Activated T-cell treated with anti-CD3 and anti-CD28 coated beads for 1 hour (primary cell): Measurements from ENCODE around the gene LGALS9.

ENCODE experiments used
- DNase-seq: peaks from one replicate; pipeline ENCODE4 v3.0.0-alpha.2; 2020; ENCODE audit warnings: low read depth

The LGALS9 gene

GRCh38 chr17:27630607-27631410, at the start of gene LGALS9:
LGALS9 (plus strand) TSS chr17:27631188; CDS start chr17:27631266, 78 bp downstream.
- no peak for DNase-seq

GRCh38 chr17:27582696-27583095, 48.3 kb upstream of the LGALS9 start:
- no peak for DNase-seq

DNA sequence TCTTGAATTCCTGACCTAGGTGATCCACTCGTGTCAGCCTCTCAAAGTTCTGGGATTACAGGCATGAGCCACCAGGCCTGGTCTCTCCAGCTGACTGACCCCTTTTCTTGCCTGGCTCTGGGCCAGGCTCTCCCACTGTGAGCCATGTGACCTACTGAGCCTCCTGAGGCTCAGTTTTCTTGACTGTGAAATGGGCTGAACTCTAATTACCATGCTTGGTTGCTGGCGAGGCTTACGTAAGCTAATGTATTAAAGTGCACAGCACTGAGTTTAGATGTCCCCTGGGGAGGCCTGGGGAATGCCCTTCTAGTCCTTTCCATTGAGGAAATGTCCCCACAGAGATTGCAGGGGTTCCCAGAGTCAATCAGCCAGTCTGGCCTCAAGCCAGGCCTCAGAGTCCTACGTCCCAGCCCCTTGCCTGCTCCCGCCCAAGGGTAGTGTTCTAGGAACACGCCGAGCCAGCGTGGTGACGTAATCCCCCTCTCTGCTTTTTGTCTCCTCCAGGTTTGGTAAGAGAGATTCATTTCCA, 45.8 kb upstream of the LGALS9 start:
- no peak for DNase-seq

DNA sequence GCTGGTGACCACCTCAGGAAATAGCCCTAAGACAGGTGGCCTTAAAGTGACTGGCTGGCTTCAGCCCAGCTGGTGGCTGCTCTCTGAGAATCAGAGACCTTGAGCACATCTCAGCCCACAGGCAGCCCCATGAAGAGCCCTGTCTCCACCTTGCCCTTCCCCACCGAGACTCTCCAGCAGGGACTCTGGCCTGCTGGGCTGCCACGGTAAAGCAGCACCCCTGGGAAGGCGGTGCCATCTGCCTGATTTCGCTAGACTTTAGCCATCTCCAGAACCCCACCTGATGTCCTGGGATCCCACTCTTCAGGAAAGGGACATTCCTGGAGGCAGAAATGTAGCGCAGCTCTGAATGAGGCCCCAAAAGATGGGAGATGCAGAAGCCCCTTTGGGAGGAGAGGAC, 45.2 kb upstream of the LGALS9 start:
- no peak for DNase-seq

GRCh38 chr17:27586203-27586721, 44.7 kb upstream of the LGALS9 start:
- no peak for DNase-seq

DNA sequence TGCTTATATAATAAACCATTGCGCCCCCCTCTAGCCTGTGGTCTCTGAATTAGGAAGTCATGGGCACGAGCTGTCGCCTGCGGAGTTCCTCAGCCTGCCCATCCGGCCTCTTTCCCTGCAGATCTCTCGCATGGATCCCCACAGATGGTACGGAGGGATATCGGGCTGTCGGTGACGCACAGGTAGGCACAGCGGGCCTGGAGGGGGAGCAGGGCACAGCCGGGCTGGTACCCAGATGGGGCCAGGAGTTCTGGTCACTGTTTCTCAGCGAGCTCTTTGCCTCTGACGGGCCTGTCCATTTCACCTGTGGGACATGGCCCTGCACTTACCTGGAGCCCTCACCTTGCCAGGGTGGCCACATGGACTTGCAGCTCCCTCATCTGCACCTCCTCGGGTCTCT, 42.6 kb upstream of the LGALS9 start:
- DNase-seq = no peak

GRCh38 chr17:27590864-27591263, 40.1 kb upstream of the LGALS9 start:
- no peak for DNase-seq

DNA sequence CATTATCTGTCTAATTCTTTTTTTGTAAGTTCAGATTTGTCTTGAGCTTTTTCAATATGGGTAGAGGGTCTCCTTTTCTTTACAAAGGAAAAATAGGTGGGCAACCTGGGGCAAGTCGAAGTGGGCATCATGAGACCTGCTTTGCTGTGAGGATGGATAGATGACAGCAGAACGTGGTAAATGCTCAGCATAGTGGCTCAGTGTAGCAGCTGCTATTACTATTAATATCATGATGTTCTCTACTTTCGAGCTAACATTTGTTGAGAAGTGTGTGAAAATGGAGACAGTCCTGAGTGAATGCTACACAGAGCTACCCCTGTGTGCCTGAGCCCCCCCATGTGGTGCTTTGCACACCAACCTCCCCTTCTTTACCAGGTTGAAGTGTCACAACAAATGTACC, 39.0 kb upstream of the LGALS9 start:
- no peak for DNase-seq

DNA sequence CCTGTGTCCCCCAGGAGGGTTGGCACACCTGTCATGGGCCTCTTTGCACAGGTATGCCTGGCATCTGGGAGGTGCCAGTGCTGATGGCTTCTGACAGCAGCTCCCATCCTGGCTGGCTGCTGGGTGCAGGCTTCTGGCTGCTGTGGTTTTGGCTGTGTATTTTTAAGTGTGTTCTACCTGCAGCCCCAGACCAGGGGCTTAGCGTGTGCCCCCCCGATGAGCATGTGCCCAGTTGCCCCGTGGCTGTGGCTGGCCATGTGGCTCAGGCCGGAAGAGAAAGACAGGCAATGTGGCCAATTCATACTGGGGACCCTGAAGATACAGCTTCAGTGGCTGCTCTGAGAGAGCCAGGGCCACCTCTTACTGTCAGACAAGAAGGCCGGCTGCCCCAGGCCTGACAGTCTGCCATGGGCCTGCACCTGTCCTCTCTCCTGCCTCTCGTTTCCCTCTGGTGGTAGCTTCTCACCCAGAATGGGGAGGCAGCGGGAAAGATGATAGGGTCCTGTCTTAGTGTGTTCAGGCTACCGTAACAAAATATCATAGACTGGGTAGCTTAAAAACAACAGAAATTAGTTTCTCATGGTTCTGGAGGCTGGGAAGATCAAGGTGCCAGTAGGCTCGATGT, 37.6 kb upstream of the LGALS9 start:
- no peak for DNase-seq

- no peak for DNase-seq
Observed at GRCh38 chr17:27593857-27594255, 37.1 kb upstream of the LGALS9 start.

DNA sequence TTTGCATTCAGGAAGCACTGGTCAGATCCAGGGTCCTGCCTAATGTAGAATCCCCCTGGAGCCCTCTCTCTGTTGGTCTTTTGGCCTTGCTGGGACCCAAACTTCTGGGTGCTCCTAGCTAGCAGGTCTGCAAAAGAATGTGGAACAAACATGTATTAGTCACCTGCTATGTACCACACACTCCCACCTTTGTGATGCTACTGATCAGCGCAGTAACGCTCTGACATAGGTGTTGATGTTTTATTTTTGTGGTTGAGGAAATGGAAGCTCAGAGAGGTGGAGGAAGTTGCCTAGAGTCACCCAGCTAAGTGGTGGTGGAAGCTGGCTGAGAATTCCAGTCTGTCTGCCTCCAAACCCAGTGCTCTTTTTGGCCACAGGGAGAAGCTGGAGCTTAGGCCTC, 35.8 kb upstream of the LGALS9 start:
- DNase-seq = no peak

DNA sequence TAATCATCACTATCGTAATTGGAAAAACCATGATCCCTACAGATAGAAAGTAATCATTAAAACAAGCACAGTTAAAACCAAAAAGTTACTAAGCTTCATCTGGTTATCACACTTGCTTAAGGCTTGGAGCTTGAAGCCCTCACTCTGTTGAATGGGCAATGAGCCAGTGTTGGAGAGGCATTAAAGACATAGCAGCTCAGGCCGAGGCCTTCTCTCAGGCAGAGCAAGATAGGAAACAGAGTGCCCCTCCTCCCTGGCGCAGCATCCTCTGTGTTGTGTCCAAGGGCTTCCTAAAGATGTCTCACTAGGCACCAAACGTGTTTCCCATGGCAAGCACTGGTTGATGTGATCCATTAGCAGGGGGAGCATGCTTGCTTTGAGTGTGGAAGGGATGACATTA, 34.9 kb upstream of the LGALS9 start:
- DNase-seq = no peak

GRCh38 chr17:27596566-27597187, 34.3 kb upstream of the LGALS9 start:
- no peak for DNase-seq

GRCh38 chr17:27597188-27597580, 33.8 kb upstream of the LGALS9 start:
- DNase-seq = no peak

DNA sequence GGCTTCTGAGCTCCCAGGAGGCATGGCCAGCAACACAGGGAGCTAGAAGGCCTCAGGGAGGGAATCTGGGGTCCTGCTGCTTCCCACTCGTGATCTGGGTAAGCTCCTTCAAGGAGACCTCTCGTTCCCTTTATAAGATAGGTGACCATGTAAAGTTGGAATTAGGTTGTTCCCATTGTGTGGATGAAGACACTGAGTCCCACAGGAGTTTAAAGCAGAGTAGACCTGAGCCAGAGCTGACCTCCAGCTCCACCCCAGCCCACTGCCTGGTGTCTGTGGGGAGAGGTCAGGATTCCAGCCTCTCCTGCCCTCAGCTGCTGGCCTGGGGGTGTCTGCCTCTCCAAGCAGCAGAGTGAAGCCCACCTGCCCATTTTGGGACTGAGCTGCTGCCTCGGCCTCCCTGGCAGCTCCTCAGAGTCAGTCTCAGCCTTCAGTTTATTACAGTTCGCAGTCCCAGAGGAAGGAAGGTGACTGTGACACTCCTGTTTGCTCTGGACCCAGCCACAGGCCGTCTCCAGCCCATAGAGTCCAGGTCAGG, 33.1 kb upstream of the LGALS9 start:
- DNase-seq = no peak

GRCh38 chr17:27598337-27599050, 32.5 kb upstream of the LGALS9 start:
- no peak for DNase-seq

DNA sequence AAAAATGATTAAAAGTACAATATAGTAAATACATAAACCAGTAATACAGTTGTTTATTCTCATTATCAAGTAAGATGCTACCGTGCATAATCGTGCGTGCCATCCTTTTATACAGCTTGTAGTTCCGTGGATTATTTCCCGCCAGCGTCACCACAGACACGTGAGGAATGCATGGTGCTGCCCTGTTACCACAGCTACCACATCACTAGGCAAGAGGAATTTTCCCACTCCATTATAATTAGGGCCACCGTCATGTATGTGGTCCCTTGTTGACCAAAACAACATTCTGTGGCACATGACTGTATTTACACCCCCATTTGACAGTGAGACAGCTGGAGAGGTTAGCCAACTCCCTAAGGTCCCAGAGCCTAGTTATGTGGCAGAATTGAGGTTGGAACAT, 30.5 kb upstream of the LGALS9 start:
- DNase-seq = no peak

GRCh38 chr17:27601069-27601974, 29.7 kb upstream of the LGALS9 start:
- peak; percentile 82 for DNase-seq

DNA sequence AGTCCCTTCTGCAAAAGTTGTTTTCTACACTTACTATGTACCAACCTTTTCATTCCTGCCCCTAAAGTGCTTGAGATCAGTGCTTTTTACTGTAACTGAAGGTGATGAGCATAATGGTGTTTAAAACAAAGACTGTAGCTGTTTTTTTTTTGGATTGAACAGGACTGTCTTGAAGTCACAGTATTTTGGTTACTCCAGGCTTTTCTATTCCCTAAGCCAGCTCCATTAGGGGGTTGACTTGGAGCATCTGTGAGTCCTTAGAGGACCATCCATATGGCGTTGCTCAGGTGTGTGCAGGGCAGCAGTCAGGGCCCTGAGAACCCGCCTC, 29.0 kb upstream of the LGALS9 start:
- DNase-seq = no peak

GRCh38 chr17:27602721-27603420, 28.1 kb upstream of the LGALS9 start:
- DNase-seq = peak; percentile 68
